H1 (cell line): ENCODE data around the gene MANSC4. TPM values are rescaled to one million over a fixed set of nuclear protein-coding genes. Genes with fewer than 3 reads are reported as not detected.
"Not testable (repeated sequence)": the region's sequence is repeated elsewhere in the genome, so short reads cannot be mapped to it uniquely, and the experiment has no call there.

Source experiments
- CTCF ChIA-PET: fragments of 300-600 bp; sonication (Branson Sonifier 250); formaldehyde crosslinking; loops from one replicate; lab custom pipeline; 2021; ENCODE audit not compliant: partially characterized antibody; lab: Charles Lee
- POLR2A ChIA-PET: fragments of 300-600 bp; sonication (Branson Sonifier 250); formaldehyde crosslinking; loops from one replicate; lab custom pipeline; 2021; ENCODE audit warnings: inconsistent platforms; ENCODE audit not compliant: partially characterized antibody; lab: Charles Lee
- DNase-seq, 2 experiments: peaks; one replicate each; pipeline versions ENCODE4 v3.0.0 to v3.0.0-alpha.2; 2010 to 2022; ENCODE audit warnings: low spot score in 2 of 2, low read depth in 1 of 2, mixed read lengths in 1 of 2
- FAIRE-seq: peaks from 2 replicates; lab custom pipeline; 2011; peaks lifted over from hg19 to GRCh38; lab: Jason Lieb, UNC
- H2AFZ ChIP-seq: 2 replicates; pipeline ENCODE4 v1.8.1; 2012; ENCODE audit warnings: low read length, inconsistent platforms
- H2AK5ac ChIP-seq: 2 replicates; pipeline ENCODE4 v1.6.1; 2013; ENCODE audit warnings: low read depth, low read length
- H2BK120ac ChIP-seq: replicated peaks from 2 replicates; pipeline ENCODE3; 2013; ENCODE audit warnings: low read depth, low read length, inconsistent platforms
- H2BK12ac ChIP-seq: 2 replicates; pipeline ENCODE4 v1.6.1; 2013; ENCODE audit warnings: low read depth, low read length
- H2BK15ac ChIP-seq: 2 replicates; pipeline ENCODE4 v1.6.1; 2013; ENCODE audit warnings: low read length
- H2BK20ac ChIP-seq: 2 replicates; pipeline ENCODE4 v1.6.1; 2013; ENCODE audit warnings: low read length
- H2BK5ac ChIP-seq: 2 replicates; pipeline ENCODE4 v1.6.1; 2013; ENCODE audit warnings: low read depth, low read length
- H3K14ac ChIP-seq: 2 replicates; pipeline ENCODE4 v1.6.1; 2013; ENCODE audit warnings: inconsistent platforms; ENCODE audit not compliant: insufficient read length
- H3K18ac ChIP-seq: 2 replicates; pipeline ENCODE4 v1.6.1; 2013; ENCODE audit warnings: low read length; ENCODE audit errors: extremely low read depth
- H3K23ac ChIP-seq: 2 replicates; pipeline ENCODE4 v1.6.1; 2013; ENCODE audit warnings: inconsistent platforms; ENCODE audit not compliant: insufficient read length
- H3K23me2 ChIP-seq: 2 replicates; pipeline ENCODE4 v1.6.1; 2013; ENCODE audit warnings: low read depth, low read length
- H3K27ac ChIP-seq: 2 replicates; pipeline ENCODE4 v1.6.1; 2011; ENCODE audit warnings: low read depth, low read length, inconsistent platforms
- H3K27me3 ChIP-seq, 4 experiments: replicated peaks in 1 of 4; 1 replicate in 1 of 4; 2 replicates in 3 of 4; pipeline versions ENCODE4 v1.6.1 to v1.8.1; 2011 to 2013; ENCODE audit warnings: low read length in 3 of 4, mild to moderate bottlenecking in 3 of 4, inconsistent platforms in 2 of 4, mixed read lengths in 2 of 4, moderate library complexity in 1 of 4; ENCODE audit not compliant: control insufficient read depth in 3 of 4, insufficient read depth in 3 of 4; ENCODE audit errors: extremely low read depth in 1 of 4
- H3K36me3 ChIP-seq, 4 experiments: 2 replicates each; pipeline versions ENCODE4 v1.6.1 to v1.8.1; 2011 to 2013; ENCODE audit warnings: mild to moderate bottlenecking in 4 of 4, low read length in 3 of 4, moderate library complexity in 2 of 4, control low read depth in 1 of 4, inconsistent platforms in 1 of 4; ENCODE audit not compliant: insufficient read depth in 4 of 4, control insufficient read depth in 2 of 4
- H3K4ac ChIP-seq: replicated peaks from 2 replicates; pipeline ENCODE3; 2013; ENCODE audit warnings: low read length, low read depth, mixed read lengths, inconsistent platforms; ENCODE audit not compliant: insufficient read length
- H3K4me1 ChIP-seq, 4 experiments: replicated peaks in 1 of 4; 1 replicate in 1 of 4; 2 replicates in 3 of 4; pipeline versions ENCODE4 v1.6.1 to v1.8.1; 2011 to 2013; ENCODE audit warnings: low read length in 3 of 4, inconsistent platforms in 2 of 4, mixed read lengths in 1 of 4; ENCODE audit not compliant: insufficient read depth in 4 of 4, control insufficient read depth in 3 of 4
- H3K4me2 ChIP-seq, 2 experiments: 2 replicates each; pipeline versions ENCODE4 v1.6.1 to v1.8.1; 2011 to 2013; ENCODE audit warnings: low read depth in 2 of 2, low read length in 2 of 2, control low read depth in 1 of 2, inconsistent platforms in 1 of 2, mild to moderate bottlenecking in 1 of 2; ENCODE audit not compliant: insufficient read depth in 1 of 2
- H3K4me3 ChIP-seq, 4 experiments: fragments of 200-600, 300-600 bp in 1 of 4; sonication (generic), shearing (Covaris generic), sonication (Bioruptor Twin) in 1 of 4; 2 replicates each; pipeline versions ENCODE4 v1.5.1 to v1.8.1; 2011 to 2016; ENCODE audit warnings: low read length in 4 of 4, low read depth in 3 of 4, control low read depth in 2 of 4, inconsistent platforms in 2 of 4, mild to moderate bottlenecking in 2 of 4, mixed read lengths in 1 of 4, moderate library complexity in 1 of 4; ENCODE audit not compliant: insufficient read depth in 2 of 4; ENCODE audit errors: extremely low read depth in 1 of 4
- H3K56ac ChIP-seq: replicated peaks from 2 replicates; pipeline ENCODE3; 2013; ENCODE audit warnings: low read depth, mild to moderate bottlenecking, mixed read lengths, low read length, inconsistent platforms; ENCODE audit not compliant: insufficient read length
- H3K79me1 ChIP-seq: 2 replicates; pipeline ENCODE4 v1.6.1; 2013; ENCODE audit warnings: low read depth, low read length, control low read depth
- H3K79me2 ChIP-seq, 2 experiments: 2 replicates each; pipeline versions ENCODE4 v1.6.1 to v1.8.1; 2012 to 2013; ENCODE audit warnings: low read length in 2 of 2, mild to moderate bottlenecking in 2 of 2, inconsistent platforms in 1 of 2; ENCODE audit not compliant: insufficient read depth in 2 of 2, control insufficient read depth in 1 of 2
- H3K9ac ChIP-seq, 4 experiments: replicated peaks in 1 of 4; 1 replicate in 1 of 4; 2 replicates in 3 of 4; pipeline versions ENCODE4 v1.6.1 to v1.8.1; 2011 to 2013; ENCODE audit warnings: low read depth in 3 of 4, low read length in 3 of 4, control low read depth in 2 of 4, mild to moderate bottlenecking in 2 of 4, moderate library complexity in 2 of 4, inconsistent platforms in 1 of 4; ENCODE audit errors: extremely low read depth in 1 of 4
- H3K9me3 ChIP-seq, 2 experiments: 2 replicates each; pipeline versions ENCODE4 v1.6.1 to v1.8.1; 2012 to 2013; ENCODE audit warnings: mild to moderate bottlenecking in 2 of 2, moderate library complexity in 2 of 2, control low read depth in 1 of 2, inconsistent platforms in 1 of 2, low read depth in 1 of 2, low read length in 1 of 2, mixed read lengths in 1 of 2; ENCODE audit not compliant: insufficient read depth in 2 of 2
- H4K20me1 ChIP-seq, 2 experiments: replicated peaks in 1 of 2; 2 replicates each; pipeline versions ENCODE3 to v1.8.1; 2011 to 2013; ENCODE audit warnings: inconsistent platforms in 2 of 2, low read length in 2 of 2, mild to moderate bottlenecking in 1 of 2; ENCODE audit not compliant: insufficient read depth in 2 of 2, control insufficient read depth in 1 of 2
- H4K5ac ChIP-seq: 2 replicates; pipeline ENCODE4 v1.6.1; 2013; ENCODE audit warnings: low read length, low read depth, mixed read lengths, inconsistent platforms; ENCODE audit not compliant: insufficient read length
- H4K8ac ChIP-seq: 2 replicates; pipeline ENCODE4 v1.8.0; 2013; ENCODE audit warnings: mild to moderate bottlenecking, moderate library complexity, low read length, inconsistent platforms; ENCODE audit not compliant: insufficient read depth; ENCODE audit errors: extremely low read depth
- H4K91ac ChIP-seq: replicated peaks from 2 replicates; pipeline ENCODE3; 2013; ENCODE audit warnings: low read length, mixed read lengths, inconsistent platforms; ENCODE audit not compliant: insufficient read length
- WGBS, 2 experiments: shearing (Covaris generic) in 1 of 2; methylation state at CpG; one replicate each; pipeline versions ENCODE4 v1.1.6 to v1.1.7; 2013 to 2015; ENCODE audit warnings: low lambda C conversion rate in 2 of 2, mixed read lengths in 2 of 2, inconsistent platforms in 1 of 2, low coverage in 1 of 2, missing lambda C conversion rate in 1 of 2; ENCODE audit not compliant: insufficient replicate concordance in 2 of 2, insufficient coverage in 1 of 2, insufficient read length in 1 of 2; ENCODE audit errors: extremely low coverage in 1 of 2, missing lambda C conversion rate in 1 of 2; 5-methylcytosine and 5-hydroxymethylcytosine counted together
- polyA plus RNA-seq, 7 experiments: library from polyadenylated mRNA; depleted of rRNA in 3 of 7; stranded (reverse) in 5 of 7; unstranded in 2 of 7; fragments of >200 nt in 5 of 7; fragments of 200-250 nt in 2 of 7; gene quantifications; 1 replicate in 5 of 7; 2 replicates in 1 of 7; 4 replicates in 1 of 7; pipeline versions ENCODE4 v1.2.1 to v1.2.3, GENCODE V29; 2011 to 2013; ENCODE audit warnings: missing spikeins in 2 of 7, mixed read lengths in 2 of 7
- total RNA-seq: library from RNA; stranded (reverse); fragmentation: NEBNext Ultra II Directional; extraction: Animal tissue kit (Norgen Biotek cat#: 25700); gene quantifications from 2 replicates; pipeline ENCODE4 v1.2.1, GENCODE V29; 2021

Gene MANSC4
- total and polyA plus RNA-seq, 2 of the 8 experiments (the other 6 are each of a cell fraction or from before 2014, with no cell fraction given): not detected

- FAIRE-seq, H3K79me2 ChIP-seq, H3K27me3 ChIP-seq, H3K27ac ChIP-seq, H4K91ac ChIP-seq, H3K23me2 ChIP-seq, H3K9ac ChIP-seq, H4K5ac ChIP-seq, H3K56ac ChIP-seq, H4K20me1 ChIP-seq, H2AFZ ChIP-seq, H3K79me1 ChIP-seq, H3K23ac ChIP-seq, H2BK20ac ChIP-seq, H2BK15ac ChIP-seq, H3K18ac ChIP-seq, H2AK5ac ChIP-seq, H2BK12ac ChIP-seq, POLR2A ChIA-PET, H3K4me1 ChIP-seq, DNase-seq, H2BK5ac ChIP-seq, H4K8ac ChIP-seq, H3K4ac ChIP-seq, H3K14ac ChIP-seq, H2BK120ac ChIP-seq, H3K4me2 ChIP-seq, H3K9me3 ChIP-seq, H3K4me3 ChIP-seq: not testable (repeated sequence)
- peaks cover 0 to 15% (median 3%) of the 10 kb centered on the region in 4 experiments; a peak in 3 of 8 replicates for H3K36me3 ChIP-seq
- WGBS, 2 experiments: 86% methylated on average over 1 of the region's 1 CpG; no CpG with 5 or more reads in 1 of the 2 experiments
- CTCF ChIA-PET: interaction anchor here (1.0 to 1.7 kb wide), 3 partner anchors 11 to 161 kb away, joined by 3 to 4 read pairs (median 4); no protein-coding TSS in a partner anchor
These were observed 34.3 kb downstream of the MANSC4 start for GRCh38 chr12:27745734-27746133.
